Duodenal mucosa (tissue), 2 donors: ENCODE results near the gene SERPING1.

Experiments
- H3K27ac ChIP-seq: one replicate; pipeline ENCODE4 v1.7.0; 2013; ENCODE audit warnings: low read depth, low read length
- H3K27me3 ChIP-seq, 2 donors: one replicate each; pipeline ENCODE4 v1.7.0; 2013; ENCODE audit warnings: low read length in 2 of 2, control low read depth in 1 of 2; ENCODE audit not compliant: insufficient read depth in 2 of 2, control insufficient read depth in 1 of 2
- H3K36me3 ChIP-seq, 2 donors: one replicate each; pipeline ENCODE4 v1.7.0; 2013; ENCODE audit warnings: low read length in 2 of 2, control low read depth in 1 of 2; ENCODE audit not compliant: insufficient read depth in 2 of 2, control insufficient read depth in 1 of 2
- H3K4me1 ChIP-seq, 2 donors: one replicate each; pipeline ENCODE4 v1.7.0; 2013; ENCODE audit warnings: low read length in 2 of 2, control low read depth in 1 of 2; ENCODE audit not compliant: insufficient read depth in 2 of 2, control insufficient read depth in 1 of 2
- H3K4me3 ChIP-seq, 2 donors: one replicate each; pipeline ENCODE4 v1.7.0; 2013; ENCODE audit warnings: low read length in 2 of 2, low read depth in 1 of 2
- H3K9ac ChIP-seq, 2 donors: one replicate each; pipeline ENCODE4 v1.7.0; 2013; ENCODE audit warnings: low read length in 2 of 2, low read depth in 1 of 2
- H3K9me3 ChIP-seq, 2 donors: one replicate each; pipeline ENCODE4 v1.7.0; 2013; ENCODE audit warnings: low read length in 2 of 2, control low read depth in 1 of 2; ENCODE audit not compliant: control insufficient read depth in 1 of 2

SERPING1 gene

GRCh38 chr11:57633394-57634070, 36.0 kb downstream of the SERPING1 start:
- Histone ChIP-seq H3K9ac (no peak overlapping the region), H3K36me3 (no peaks in the 10 kb centered on the region), H3K9me3 (no peaks in the 10 kb centered on the region), H3K4me1 (peaks cover 2 to 8% of the 10 kb centered on the region in 2 donors), H3K27ac (no peak overlapping the region), H3K4me3 (no peak overlapping the region), H3K27me3 (peaks cover 18 to 27% of the 10 kb centered on the region in 2 donors)

- Histone ChIP-seq H3K9me3 (no peaks in the 10 kb centered on the region), H3K36me3 (no peaks in the 10 kb centered on the region), H3K4me3 (no peak overlapping the region), H3K27ac (no peak overlapping the region), H3K9ac (no peak overlapping the region), H3K4me1 (peaks cover 7 to 14% of the 10 kb centered on the region in 2 donors), H3K27me3 (peaks cover 18 to 35% of the 10 kb centered on the region in 2 donors)
These were observed 36.8 kb downstream of the SERPING1 start for GRCh38 chr11:57634311-57634710.

GRCh38 chr11:57635246-57635645, 37.8 kb downstream of the SERPING1 start:
- Histone ChIP-seq H3K36me3 (no peaks in the 10 kb centered on the region), H3K27ac (no peak overlapping the region), H3K4me1 (peaks cover 7 to 20% of the 10 kb centered on the region in 2 donors), H3K4me3 (no peak overlapping the region), H3K9me3 (no peaks in the 10 kb centered on the region), H3K27me3 (peaks cover 25 to 41% of the 10 kb centered on the region in 2 donors), H3K9ac (no peak overlapping the region)

GRCh38 chr11:57637626-57638004, 40.1 kb downstream of the SERPING1 start:
- Histone ChIP-seq H3K9me3 (no peaks in the 10 kb centered on the region), H3K27me3 (peaks cover 20 to 36% of the 10 kb centered on the region in 2 donors), H3K4me3 (peak overlapping the region; percentile 69 to 78), H3K27ac (no peak overlapping the region), H3K4me1 (peaks cover 7 to 20% of the 10 kb centered on the region in 2 donors), H3K36me3 (no peaks in the 10 kb centered on the region), H3K9ac (no peak overlapping the region)

- H3K9ac ChIP-seq, result peak overlapping the region; percentile 54 to 64
- H3K4me3 ChIP-seq, result peak overlapping the region; percentile 69 to 78
- H3K36me3 ChIP-seq, result no peaks in the 10 kb centered on the region
- H3K9me3 ChIP-seq, result no peaks in the 10 kb centered on the region
- peaks cover 20 to 36% of the 10 kb centered on the region in 2 donors for H3K27me3 ChIP-seq
- H3K4me1 ChIP-seq, result peaks cover 7 to 20% of the 10 kb centered on the region in 2 donors
- peak overlapping the region; percentile 28 for H3K27ac ChIP-seq
These were observed 40.7 kb downstream of the SERPING1 start for GRCh38 chr11:57638005-57638781.

GRCh38 chr11:57638811-57639320, 41.4 kb downstream of the SERPING1 start:
- Histone ChIP-seq H3K27me3 (peaks cover 14 to 32% of the 10 kb centered on the region in 2 donors), H3K9me3 (no peaks in the 10 kb centered on the region), H3K4me3 (peak overlapping the region; percentile 69 to 78), H3K4me1 (peaks cover 7 to 20% of the 10 kb centered on the region in 2 donors), H3K36me3 (no peaks in the 10 kb centered on the region), H3K9ac (peak overlapping the region; percentile 54 to 64), H3K27ac (no peak overlapping the region)

GRCh38 chr11:57639321-57640067, 42.0 kb downstream of the SERPING1 start:
- no peak overlapping the region for H3K27ac ChIP-seq
- no peak overlapping the region for H3K9ac ChIP-seq
- H3K4me1 ChIP-seq, result peaks cover 9 to 20% of the 10 kb centered on the region in 2 donors
- H3K27me3 ChIP-seq, result peaks cover 9 to 27% of the 10 kb centered on the region in 2 donors
- no peaks in the 10 kb centered on the region for H3K36me3 ChIP-seq
- peak overlapping the region; percentile 69 to 78 for H3K4me3 ChIP-seq
- H3K9me3 ChIP-seq, result no peaks in the 10 kb centered on the region

GRCh38 chr11:57640068-57640800, 42.7 kb downstream of the SERPING1 start:
- no peak overlapping the region for H3K9ac ChIP-seq

GRCh38 chr11:57641011-57641807, 43.7 kb downstream of the SERPING1 start:
- Histone ChIP-seq H3K36me3 (no peaks in the 10 kb centered on the region), H3K9ac (no peak overlapping the region), H3K9me3 (no peaks in the 10 kb centered on the region), H3K4me3 (no peak overlapping the region), H3K4me1 (peaks cover 15 to 37% of the 10 kb centered on the region in 2 donors), H3K27me3 (peaks cover 19 to 40% of the 10 kb centered on the region in 2 donors), H3K27ac (no peak overlapping the region)

More at GRCh38 chr11:57640068-57640800, 42.7 kb downstream of the SERPING1 start:
- H3K36me3 ChIP-seq, result no peaks in the 10 kb centered on the region
- H3K9me3 ChIP-seq, result no peaks in the 10 kb centered on the region
- H3K4me1 ChIP-seq, result peaks cover 15 to 28% of the 10 kb centered on the region in 2 donors
- H3K27me3 ChIP-seq, result peaks cover 10 to 30% of the 10 kb centered on the region in 2 donors
- H3K27ac ChIP-seq, result no peak overlapping the region
- no peak overlapping the region for H3K4me3 ChIP-seq
